AG10803 (cell line): ENCODE measurements around the gene FAM222B.

Source experiments
- DNase-seq: peaks from one replicate; pipeline ENCODE4 v3.0.0; 2010; ENCODE audit warnings: low read depth
- H3K4me3 ChIP-seq: 2 replicates; pipeline ENCODE4 v1.5.1; 2011; ENCODE audit warnings: mild to moderate bottlenecking, low read length, control low read depth
- TF ChIP-seq, protein P1 (sequence below): conservative IDR thresholded peaks from 2 replicates; pipeline ENCODE4 v1.5.1; 2011; ENCODE audit warnings: mild to moderate bottlenecking, low read length, control low read depth, inconsistent platforms

The FAM222B gene

GRCh38 chr17:28773736-28774135 is 68.9 kb downstream of the FAM222B start:
- TF ChIP-seq, protein P1, sequence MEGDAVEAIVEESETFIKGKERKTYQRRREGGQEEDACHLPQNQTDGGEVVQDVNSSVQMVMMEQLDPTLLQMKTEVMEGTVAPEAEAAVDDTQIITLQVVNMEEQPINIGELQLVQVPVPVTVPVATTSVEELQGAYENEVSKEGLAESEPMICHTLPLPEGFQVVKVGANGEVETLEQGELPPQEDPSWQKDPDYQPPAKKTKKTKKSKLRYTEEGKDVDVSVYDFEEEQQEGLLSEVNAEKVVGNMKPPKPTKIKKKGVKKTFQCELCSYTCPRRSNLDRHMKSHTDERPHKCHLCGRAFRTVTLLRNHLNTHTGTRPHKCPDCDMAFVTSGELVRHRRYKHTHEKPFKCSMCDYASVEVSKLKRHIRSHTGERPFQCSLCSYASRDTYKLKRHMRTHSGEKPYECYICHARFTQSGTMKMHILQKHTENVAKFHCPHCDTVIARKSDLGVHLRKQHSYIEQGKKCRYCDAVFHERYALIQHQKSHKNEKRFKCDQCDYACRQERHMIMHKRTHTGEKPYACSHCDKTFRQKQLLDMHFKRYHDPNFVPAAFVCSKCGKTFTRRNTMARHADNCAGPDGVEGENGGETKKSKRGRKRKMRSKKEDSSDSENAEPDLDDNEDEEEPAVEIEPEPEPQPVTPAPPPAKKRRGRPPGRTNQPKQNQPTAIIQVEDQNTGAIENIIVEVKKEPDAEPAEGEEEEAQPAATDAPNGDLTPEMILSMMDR: no peak
- H3K4me3 ChIP-seq: no peak overlapping the region
- no peak for DNase-seq

- TF ChIP-seq, protein P1: no peak
- no peak overlapping the region for H3K4me3 ChIP-seq
- DNase-seq: no peak
Measured at GRCh38 chr17:28765038-28765437, 77.6 kb downstream of the FAM222B start.

DNA sequence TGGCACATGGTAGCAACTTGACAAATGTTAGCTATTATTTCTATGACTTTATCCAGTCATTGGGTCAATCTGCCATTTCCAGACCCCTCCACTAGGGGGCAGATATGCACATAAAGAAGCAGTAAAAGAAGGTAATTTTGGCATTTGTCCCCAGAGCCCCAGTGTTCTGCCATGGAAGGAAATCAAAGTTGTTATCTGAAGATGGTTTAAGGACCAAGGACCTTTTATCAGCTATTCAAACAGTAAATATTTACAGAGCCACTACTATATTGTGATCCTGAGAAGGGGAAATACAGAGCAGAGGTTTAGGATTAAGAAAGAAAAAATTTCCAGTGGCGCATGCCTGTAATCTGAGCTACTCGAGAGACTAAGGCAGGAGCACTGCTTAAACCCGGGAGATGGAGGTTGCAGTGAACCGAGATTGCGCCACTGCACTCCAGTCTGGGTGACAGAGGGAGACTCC is 78.8 kb downstream of the FAM222B start:
- no peak overlapping the region for H3K4me3 ChIP-seq
- peak; percentile 79 for DNase-seq
- TF ChIP-seq, protein P1: peak; percentile 93

DNA sequence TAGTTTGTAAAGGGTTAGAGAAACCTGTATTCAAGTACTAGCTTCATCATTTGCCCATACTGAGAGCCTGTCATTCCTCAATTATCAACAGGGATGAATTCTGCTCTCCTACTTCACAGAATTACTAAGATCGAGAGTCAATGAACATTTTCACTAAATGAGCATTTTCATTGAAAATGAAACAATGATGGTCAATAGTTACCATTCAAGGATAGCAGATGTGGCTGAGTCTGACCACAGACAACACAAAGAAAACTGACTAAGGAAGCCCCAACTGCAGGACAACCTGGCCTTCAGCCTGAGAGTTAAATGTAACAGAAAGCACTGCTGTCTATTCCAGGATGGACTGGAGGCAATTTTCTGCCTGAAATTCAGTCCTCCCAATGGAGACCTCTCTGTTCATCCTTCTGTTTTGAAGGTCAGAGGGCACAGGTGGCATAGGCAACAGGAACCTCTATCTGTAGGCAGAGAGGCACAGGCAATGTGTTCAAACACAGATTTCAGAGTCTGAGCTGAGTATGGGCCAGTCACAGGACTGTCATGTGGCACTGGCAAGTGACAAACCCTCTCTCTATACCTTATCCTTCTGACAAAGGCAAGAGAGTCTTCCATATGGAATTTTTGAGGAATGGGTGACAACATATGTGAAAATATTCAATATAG is 79.3 kb downstream of the FAM222B start:
- TF ChIP-seq, protein P1: no peak
- no peak for DNase-seq
- no peak overlapping the region for H3K4me3 ChIP-seq

GRCh38 chr17:28760601-28761562 is 81.7 kb downstream of the FAM222B start:
- DNase-seq: peak; percentile 58
- H3K4me3 ChIP-seq: no peak overlapping the region
- TF ChIP-seq, protein P1: no peak

- no peak for DNase-seq
- TF ChIP-seq, protein P1: no peak
- no peak overlapping the region for H3K4me3 ChIP-seq
Measured at GRCh38 chr17:28759256-28759865, 83.2 kb downstream of the FAM222B start.
